GM03348 (cell line): ENCODE measurements around the gene SNCA.

ENCODE experiments used
- DNase-seq: peaks from one replicate; pipeline ENCODE4 v3.0.0; 2012; ENCODE audit warnings: low spot score

Gene SNCA

DNA sequence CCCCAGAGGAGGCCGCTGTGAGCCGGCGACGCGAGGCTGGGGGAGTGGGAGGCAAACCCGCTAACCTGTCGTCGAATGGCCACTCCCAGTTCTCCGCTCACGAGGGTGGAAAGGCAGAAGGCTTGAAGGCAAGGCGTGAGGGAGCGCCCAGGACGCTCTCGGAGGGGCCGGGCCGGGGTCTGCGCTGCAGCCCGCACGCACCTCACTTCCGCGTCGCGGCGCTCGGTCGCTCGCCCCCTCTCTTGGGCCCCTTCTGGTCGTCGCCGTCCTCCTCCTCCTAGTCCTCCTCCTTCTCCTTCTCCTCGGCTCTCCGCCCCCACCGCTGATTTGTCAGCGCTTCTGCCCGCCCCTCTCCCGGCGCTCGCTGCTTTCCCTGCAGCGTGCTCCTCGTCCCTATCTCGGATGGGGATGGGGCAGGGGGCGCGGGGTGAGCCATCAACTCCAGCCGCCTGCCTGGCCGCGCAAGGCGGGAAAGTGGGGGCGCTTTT lies at the start of gene SNCA:
TSS of gene SNCA (minus strand) at position 265 of the 488 bp plus-strand sequence. CDS start 1,494 bp downstream, outside the sequence.
- DNase-seq = peak; percentile 55

- no peak for DNase-seq
Observed at GRCh38 chr4:89879215-89879614, 42.3 kb upstream of the SNCA start.

- DNase-seq = no peak
Observed at GRCh38 chr4:89878611-89879010, 41.6 kb upstream of the SNCA start.

DNA sequence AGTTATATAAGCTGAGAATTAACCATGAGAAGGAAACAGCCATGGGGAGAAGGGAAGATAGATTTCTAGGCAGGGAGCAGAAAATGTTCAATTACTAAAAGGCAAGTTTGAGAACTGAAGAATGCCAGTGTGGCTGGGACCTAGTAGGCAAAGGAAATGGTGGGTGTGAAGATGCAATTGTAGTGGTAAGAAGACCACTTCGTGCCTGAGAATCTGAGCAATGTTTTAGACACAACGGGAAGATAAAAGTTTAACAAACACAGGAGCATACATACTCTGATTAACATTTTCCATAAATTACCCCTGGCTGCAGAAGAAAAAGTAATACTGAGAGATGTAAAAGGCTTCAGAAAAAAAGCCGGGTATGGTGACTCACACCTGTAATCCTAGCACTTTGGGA lies 39.6 kb upstream of the SNCA start:
- no peak for DNase-seq

GRCh38 chr4:89871211-89871610 lies 34.2 kb upstream of the SNCA start:
- DNase-seq = no peak

- peak; percentile 16 for DNase-seq
Observed at GRCh38 chr4:89868999-89869589, 32.1 kb upstream of the SNCA start.

- DNase-seq = no peak
Observed at GRCh38 chr4:89868276-89868675, 31.3 kb upstream of the SNCA start.

DNA sequence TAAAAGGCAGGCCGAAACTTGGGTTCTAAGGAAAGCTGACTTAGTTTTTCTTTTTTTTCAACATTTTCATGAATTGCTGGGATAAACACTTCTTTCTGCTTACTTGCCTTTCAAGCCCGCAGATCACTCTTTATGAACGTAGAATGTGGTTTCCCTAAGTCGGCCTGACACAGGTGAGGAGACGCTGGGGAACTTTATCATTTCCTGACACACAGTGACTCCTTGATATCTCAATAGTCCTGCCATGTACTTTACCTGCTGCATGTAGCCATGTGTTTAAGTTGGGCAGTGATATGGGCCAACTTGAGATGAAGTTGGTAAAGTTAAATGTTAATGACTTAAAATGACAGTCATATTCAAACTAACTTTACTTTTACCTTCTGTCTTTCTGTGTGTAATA lies 26.6 kb upstream of the SNCA start:
- DNase-seq = no peak

GRCh38 chr4:89860971-89861370 lies 24.0 kb upstream of the SNCA start:
- no peak for DNase-seq

GRCh38 chr4:89855236-89855635 lies 18.3 kb upstream of the SNCA start:
- DNase-seq = no peak

DNA sequence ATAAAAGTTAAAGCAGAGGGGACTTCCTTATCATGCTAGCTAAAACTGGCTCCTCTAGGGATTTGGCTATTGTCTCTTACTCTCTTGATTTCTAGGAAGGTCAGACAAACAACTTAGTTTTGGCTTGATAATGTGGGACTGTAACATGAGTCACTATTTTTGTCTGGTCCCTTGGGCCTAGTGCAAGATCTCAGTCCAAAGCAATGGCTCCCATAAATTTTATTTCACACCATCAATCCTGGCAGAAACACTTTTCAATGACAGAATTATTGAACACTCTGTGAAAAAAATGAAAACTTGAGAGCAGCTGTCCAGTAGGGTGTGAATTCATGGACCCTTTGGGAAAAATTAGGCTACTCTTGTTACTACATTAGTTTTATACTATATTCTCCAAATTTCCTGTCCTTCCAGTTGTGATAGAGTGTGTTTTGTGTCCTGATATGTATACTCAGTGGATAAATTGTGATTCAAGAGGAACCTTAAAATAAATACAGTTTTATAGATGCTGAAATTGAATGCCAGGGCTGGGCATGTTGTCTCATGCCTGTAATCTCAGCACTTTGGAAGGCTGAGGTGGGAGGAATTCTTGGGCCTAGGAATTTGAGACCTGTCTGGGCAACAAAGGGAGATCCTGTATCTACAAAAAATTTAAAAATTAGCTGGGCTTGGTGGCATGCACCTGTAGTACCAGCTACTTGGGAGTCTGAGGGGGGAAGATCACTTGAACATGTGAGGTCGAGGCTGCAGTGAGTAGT lies 10.8 kb upstream of the SNCA start:
- no peak for DNase-seq

DNA sequence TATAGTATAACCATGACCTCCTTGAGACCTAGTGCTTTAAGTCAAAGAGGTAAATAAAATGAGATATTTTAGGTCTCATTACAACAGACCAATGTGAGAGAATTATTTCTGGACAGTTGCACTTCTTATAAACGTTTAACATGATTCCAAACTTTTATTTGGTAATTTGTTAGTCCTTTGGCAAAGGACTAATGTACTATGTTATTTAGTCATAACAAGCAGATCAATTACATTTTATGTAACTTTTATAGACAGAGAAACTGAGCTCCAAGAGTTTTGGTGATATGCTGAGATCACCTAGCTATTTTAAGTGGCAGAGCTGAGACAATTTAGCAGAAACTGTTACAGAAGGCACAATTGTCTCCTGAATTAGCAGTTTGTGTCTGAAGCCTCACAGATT lies 2.6 kb upstream of the SNCA start:
- no peak for DNase-seq

- no peak for DNase-seq
Observed at GRCh38 chr4:89837993-89838390, 1.0 kb upstream of the SNCA start.

GRCh38 chr4:89837385-89837992 lies 528 bp upstream of the SNCA start:
- no peak for DNase-seq

DNA sequence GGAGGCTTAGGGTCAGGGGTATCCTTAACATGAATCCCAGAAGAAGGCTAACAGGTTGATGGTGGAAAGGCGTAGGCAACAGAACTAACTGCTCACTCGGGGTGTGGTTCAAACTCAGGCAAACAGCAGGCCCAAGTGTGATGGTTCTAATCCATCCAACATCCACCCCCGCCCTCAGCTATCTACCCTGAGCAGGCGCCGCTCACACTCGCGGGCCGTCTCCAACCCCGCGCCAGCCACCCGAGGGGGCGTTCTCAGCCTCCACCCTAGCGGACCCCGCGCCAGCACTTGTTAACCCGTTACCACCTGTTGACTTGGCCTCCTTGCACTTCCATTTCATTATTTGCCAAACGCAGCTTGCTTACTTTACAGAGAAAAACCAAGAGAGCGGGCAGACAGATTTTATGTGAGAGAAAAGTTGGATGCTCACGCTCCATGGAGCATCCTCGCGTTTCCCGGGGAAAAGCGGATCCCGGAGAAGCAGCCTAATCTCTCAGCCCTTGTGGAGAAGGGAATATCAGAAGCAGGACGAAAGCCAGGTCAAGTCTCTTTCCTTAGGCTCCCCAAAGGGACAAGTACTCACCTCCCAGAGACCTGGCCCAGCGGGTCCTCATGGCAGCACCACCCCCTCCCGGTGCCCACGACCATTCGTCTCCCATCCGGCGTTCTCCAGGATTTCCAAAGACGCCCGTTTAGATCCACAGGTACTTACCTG lies 773 bp downstream of the SNCA start:
- no peak for DNase-seq

DNA sequence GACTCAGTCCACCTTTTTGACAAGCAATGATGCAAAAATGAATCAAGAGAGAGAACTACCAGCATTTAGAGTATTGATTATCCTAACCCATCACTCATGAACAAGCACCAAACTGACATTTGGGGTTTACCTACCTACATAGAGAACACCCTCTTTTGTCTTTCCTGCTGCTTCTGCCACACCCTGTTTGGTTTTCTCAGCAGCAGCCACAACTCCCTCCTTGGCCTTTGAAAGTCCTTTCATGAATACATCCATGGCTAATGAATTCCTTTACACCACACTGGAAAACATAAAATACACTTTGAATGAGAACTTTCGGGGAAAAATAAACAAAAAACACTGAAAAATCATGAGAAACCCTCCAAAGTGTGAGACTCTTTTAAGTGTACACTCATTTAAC lies 1.5 kb downstream of the SNCA start:
- no peak for DNase-seq

DNA sequence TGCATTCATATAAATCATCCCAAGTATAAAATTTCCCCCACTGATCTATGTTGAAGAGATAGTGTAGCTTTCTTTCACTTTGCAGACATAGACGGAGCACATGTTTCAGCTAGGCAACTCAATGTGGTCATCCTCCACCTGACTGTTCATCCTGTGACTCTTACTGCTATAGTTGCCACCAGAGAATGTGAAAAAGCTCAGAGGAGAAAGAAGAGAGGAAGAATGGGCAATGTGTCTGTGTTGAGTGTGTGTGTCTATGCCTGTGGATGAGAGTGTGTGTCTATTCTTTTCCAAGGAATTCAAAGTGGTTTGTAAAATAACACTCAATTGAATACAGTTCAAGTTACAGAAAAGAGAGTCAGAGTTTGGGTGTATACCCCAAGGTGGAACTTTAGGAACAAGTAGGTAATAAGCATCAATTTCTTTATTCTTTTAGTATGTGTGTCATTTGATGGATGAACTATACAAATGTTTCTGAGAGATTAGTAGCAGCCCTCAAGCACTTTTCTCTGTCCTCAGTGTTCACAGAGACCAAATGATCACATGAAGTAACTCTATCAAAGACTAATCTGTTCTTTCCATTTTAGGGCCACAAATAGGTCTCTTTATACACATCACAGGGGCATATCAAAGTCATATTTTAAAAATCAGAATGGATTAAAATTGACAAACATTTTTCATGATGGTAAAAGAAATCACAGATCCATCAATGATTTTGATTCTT lies 2.3 kb downstream of the SNCA start:
- DNase-seq = no peak

DNA sequence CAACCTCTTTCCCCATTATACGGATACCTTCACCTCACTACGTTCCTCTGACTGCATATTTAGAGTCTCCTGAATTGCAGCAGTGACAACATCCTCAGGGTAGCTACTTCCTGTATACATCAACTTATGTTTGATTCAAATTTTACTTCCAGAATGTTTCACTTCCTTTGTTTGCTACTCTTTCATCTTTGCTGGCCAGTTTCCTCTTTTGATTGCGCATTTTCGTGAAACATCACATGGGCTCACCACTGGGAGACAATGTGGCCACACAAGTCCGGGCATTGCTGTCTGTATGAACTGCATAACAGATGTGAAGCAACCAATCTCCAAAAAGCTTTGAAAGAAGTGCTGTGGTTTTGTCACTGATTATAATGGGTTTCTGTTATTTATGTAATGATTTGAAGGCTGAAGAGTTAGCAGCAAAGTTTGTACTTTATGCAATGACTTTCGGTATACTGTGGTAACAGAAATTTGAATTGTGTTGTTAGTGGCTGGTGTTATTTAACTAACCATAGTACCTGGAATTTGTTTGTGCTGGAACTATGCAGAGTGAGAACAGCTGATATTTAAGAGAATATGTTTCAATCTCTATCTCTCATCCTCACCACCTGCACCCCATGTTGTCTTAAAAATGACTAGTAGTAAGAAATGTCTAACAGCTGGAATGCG lies 7.4 kb downstream of the SNCA start:
- no peak for DNase-seq

GRCh38 chr4:89823416-89823815 lies 13.5 kb downstream of the SNCA start:
- no peak for DNase-seq

DNA sequence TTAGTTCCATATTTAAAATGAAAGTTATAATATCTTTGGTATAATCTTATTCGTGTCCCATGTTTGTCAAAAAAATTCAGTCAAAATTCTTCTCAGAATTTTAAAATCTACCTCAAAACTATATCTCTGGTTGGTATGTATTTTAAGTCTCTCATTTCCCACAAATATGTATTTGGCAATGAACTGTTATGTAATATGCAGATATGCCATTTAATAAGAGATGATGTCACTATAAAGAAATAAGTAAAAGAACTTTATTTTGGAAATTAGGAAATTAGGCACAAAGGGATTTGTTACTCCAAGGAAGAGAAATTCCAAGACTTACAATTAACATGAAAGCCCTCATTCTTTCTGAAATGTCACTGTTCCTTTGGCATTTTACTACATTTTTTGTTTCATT lies 15.3 kb downstream of the SNCA start:
- DNase-seq = no peak

DNA sequence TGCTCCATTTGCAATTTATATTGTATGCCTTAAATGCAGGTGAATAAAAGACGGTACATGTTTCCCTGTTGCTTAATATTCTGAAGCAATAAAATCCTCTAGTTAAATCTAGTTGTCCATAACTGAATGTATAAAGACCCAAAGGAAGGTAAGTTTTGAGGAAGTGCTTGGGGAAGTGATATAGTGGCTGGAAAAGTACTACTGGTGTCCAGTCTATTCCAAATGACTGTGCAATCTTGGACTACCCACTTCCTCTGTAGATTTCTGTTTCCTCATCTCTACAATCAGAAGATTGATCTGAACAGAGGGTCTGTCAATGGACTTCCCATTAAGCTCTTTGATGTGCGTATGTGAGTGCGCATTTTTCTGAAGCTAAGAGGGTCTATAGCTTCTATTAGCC lies 17.0 kb downstream of the SNCA start:
- DNase-seq = no peak

- DNase-seq = no peak
Observed at GRCh38 chr4:89814362-89814761, 22.6 kb downstream of the SNCA start.
